ENCODE measurements around the gene FANCF. TPM values are rescaled to one million over a fixed set of nuclear protein-coding genes. Genes with fewer than 3 reads are reported as not detected.

FANCF gene, protein sequence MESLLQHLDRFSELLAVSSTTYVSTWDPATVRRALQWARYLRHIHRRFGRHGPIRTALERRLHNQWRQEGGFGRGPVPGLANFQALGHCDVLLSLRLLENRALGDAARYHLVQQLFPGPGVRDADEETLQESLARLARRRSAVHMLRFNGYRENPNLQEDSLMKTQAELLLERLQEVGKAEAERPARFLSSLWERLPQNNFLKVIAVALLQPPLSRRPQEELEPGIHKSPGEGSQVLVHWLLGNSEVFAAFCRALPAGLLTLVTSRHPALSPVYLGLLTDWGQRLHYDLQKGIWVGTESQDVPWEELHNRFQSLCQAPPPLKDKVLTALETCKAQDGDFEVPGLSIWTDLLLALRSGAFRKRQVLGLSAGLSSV
- 6.2 to 8.7 TPM (median 7.4 TPM) in 5 replicates for total RNA-seq (2022; extraction: Qiagen RNA extraction)

DNA sequence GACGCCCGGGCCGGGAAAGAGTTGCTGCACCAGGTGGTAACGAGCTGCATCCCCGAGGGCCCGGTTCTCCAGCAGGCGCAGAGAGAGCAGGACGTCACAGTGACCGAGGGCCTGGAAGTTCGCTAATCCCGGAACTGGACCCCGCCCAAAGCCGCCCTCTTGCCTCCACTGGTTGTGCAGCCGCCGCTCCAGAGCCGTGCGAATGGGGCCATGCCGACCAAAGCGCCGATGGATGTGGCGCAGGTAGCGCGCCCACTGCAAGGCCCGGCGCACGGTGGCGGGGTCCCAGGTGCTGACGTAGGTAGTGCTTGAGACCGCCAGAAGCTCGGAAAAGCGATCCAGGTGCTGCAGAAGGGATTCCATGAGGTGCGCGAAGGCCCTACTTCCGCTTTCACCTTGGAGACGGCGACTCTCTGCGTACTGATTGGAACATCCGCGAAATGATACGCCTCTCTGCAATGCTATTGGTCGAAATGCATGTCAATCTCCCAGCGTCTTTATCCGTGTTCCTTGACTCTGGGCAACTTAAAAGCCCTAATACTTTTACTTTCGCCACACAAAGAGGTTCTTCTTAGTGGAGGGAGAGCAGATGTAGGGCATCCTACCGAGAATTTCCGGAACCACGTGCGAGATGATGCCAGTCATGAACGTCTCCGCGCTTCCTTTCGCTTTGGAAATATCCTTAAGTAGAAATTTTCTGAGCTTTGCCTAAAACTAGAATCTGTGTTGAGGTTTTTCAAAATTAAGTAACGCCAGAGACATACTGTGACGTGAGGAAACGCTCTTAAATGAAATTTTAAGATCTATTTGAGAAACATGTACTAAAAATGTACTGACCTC lies at the start of gene FANCF:
FANCF (minus strand) TSS at position 376 of the 840 bp plus-strand sequence; CDS start at position 363, 13 bp downstream.

DNA sequence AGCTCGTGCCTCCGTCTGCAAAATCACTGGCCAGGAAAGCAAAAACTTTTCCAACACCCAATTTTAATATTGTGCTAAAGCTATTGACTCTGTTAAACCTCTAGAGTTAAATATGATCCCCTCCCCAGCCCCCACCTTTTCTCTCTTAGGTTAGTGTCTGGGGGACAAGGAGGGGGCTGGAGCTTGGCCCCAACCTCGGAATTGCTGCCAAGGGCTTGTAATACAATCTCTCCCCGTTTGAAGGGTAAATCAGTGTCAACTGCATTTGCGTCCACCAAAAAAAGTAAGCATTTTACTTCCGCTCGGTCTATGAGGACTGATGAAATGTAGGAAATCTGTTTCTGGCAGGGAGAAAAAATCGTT lies 40.7 kb upstream of the FANCF start, which contains the start of gene GAS2:
GAS2 (plus strand) TSS at position 287 of the 363 bp plus-strand sequence. CDS start 8,259 bp downstream, outside the sequence.

Other genes with a start within 250 kb of the FANCF start
- 0.52 to 0.91 TPM (median 0.76 TPM) in 5 replicates for gene GAS2, start 40.8 kb upstream of the FANCF start, total RNA-seq (2022; extraction: Qiagen RNA extraction)
- 6.9 to 13.4 TPM (median 12.6 TPM) in 5 replicates for gene SVIP, start 204.0 kb upstream of the FANCF start, total RNA-seq (2022; extraction: Qiagen RNA extraction)
- not detected in 5 replicates for gene CCDC179, start 234.7 kb upstream of the FANCF start, total RNA-seq (2022; extraction: Qiagen RNA extraction)